GM12801 (cell line): ENCODE measurements around the gene DMRTA2.

Experiments used
- CTCF ChIP-seq: IDR thresholded peaks from one replicate; pipeline ENCODE4 v1.5.1; 2011; ENCODE audit warnings: control low read depth; ENCODE audit not compliant: insufficient read length; ENCODE audit errors: extremely low read depth

DMRTA2 gene

GRCh38 chr1:50369008-50369634, 54.1 kb downstream of the DMRTA2 start:
- no peak for TF ChIP-seq CTCF

GRCh38 chr1:50368179-50369007, 54.9 kb downstream of the DMRTA2 start:
- no peak for TF ChIP-seq CTCF
